Activated CD4-positive, alpha-beta T cell treated with anti-CD3 and anti-CD28 coated beads for 1 hour (primary cell): ENCODE results near the gene TBL1Y.
"Not testable (repeated sequence)": the region's sequence is repeated elsewhere in the genome, so short reads cannot be mapped to it uniquely, and the experiment has no call there.

Experiments used
- DNase-seq: peaks from one replicate; pipeline ENCODE4 v3.0.0-alpha.2; 2020

TBL1Y gene

GRCh38 chrY:6974971-6975370 lies 64.5 kb downstream of the TBL1Y start:
- no peak for DNase-seq

GRCh38 chrY:6977783-6978182 lies 67.3 kb downstream of the TBL1Y start:
- no peak for DNase-seq

GRCh38 chrY:6983221-6983620 lies 72.7 kb downstream of the TBL1Y start:
- DNase-seq: no peak

- DNase-seq: no peak
These were observed 77.3 kb downstream of the TBL1Y start for GRCh38 chrY:6987811-6988210.

- no peak for DNase-seq
These were observed 79.6 kb downstream of the TBL1Y start for GRCh38 chrY:6989886-6990620.

- no peak for DNase-seq
These were observed 81.5 kb downstream of the TBL1Y start for GRCh38 chrY:6992041-6992440.

- DNase-seq: no peak
These were observed 85.5 kb downstream of the TBL1Y start for GRCh38 chrY:6995987-6996386.

GRCh38 chrY:6997503-6998066 lies 87.1 kb downstream of the TBL1Y start:
- no peak for DNase-seq

- DNase-seq: no peak
These were observed 89.4 kb downstream of the TBL1Y start for GRCh38 chrY:6999905-7000304.

- DNase-seq: no peak
These were observed 92.1 kb downstream of the TBL1Y start for GRCh38 chrY:7002581-7002980.

GRCh38 chrY:7007911-7008310 lies 97.4 kb downstream of the TBL1Y start:
- no peak for DNase-seq

- no peak for DNase-seq
These were observed 98.3 kb downstream of the TBL1Y start for GRCh38 chrY:7008578-7009355.

- DNase-seq: no peak
These were observed 102.6 kb downstream of the TBL1Y start for GRCh38 chrY:7013051-7013450.

GRCh38 chrY:7016521-7016920 lies 106.0 kb downstream of the TBL1Y start:
- DNase-seq: no peak

- DNase-seq: no peak
These were observed 107.0 kb downstream of the TBL1Y start for GRCh38 chrY:7017244-7018080.

- no peak for DNase-seq
These were observed 128.5 kb downstream of the TBL1Y start for GRCh38 chrY:7039037-7039436.

- no peak for DNase-seq
These were observed 130.2 kb downstream of the TBL1Y start for GRCh38 chrY:7040662-7041061.

GRCh38 chrY:7041983-7042382 lies 131.5 kb downstream of the TBL1Y start:
- DNase-seq: no peak

GRCh38 chrY:7052461-7052860 lies 142.0 kb downstream of the TBL1Y start:
- DNase-seq: not testable (repeated sequence)

- no peak for DNase-seq
These were observed 146.4 kb downstream of the TBL1Y start for GRCh38 chrY:7056886-7057285.

- DNase-seq: no peak
These were observed 168.2 kb downstream of the TBL1Y start for GRCh38 chrY:7078725-7079124.

- not testable (repeated sequence) for DNase-seq
These were observed 170.1 kb downstream of the TBL1Y start for GRCh38 chrY:7080548-7080947.

GRCh38 chrY:7085606-7086005 lies 175.1 kb downstream of the TBL1Y start:
- peak; percentile 60 for DNase-seq
